Neuronal stem cell (in vitro differentiated cells): ENCODE measurements around the gene LNX2.

ENCODE experiments used
- DNase-seq: peaks from one replicate; pipeline ENCODE4 v3.0.0-alpha.2; 2013; ENCODE audit warnings: low spot score
- H2AFZ ChIP-seq: one replicate; pipeline ENCODE4 v1.6.1; 2013; ENCODE audit warnings: mild to moderate bottlenecking, low read length, inconsistent platforms
- H2AK5ac ChIP-seq: 2 replicates; pipeline ENCODE4 v1.6.1; 2013; ENCODE audit warnings: low read depth, mild to moderate bottlenecking, inconsistent platforms, low read length, moderate library complexity, mixed read lengths
- H2BK120ac ChIP-seq: 2 replicates; pipeline ENCODE4 v1.6.1; 2013; ENCODE audit warnings: low read depth, mild to moderate bottlenecking, inconsistent platforms, low read length, moderate library complexity, mixed read lengths
- H2BK12ac ChIP-seq: one replicate; pipeline ENCODE4 v1.6.1; 2013; ENCODE audit warnings: low read length, inconsistent platforms
- H2BK15ac ChIP-seq: 2 replicates; pipeline ENCODE4 v1.6.1; 2013; ENCODE audit warnings: mild to moderate bottlenecking, low read length, inconsistent platforms, mixed read lengths
- H2BK5ac ChIP-seq: one replicate; pipeline ENCODE4 v1.6.1; 2013; ENCODE audit warnings: inconsistent platforms, mild to moderate bottlenecking, low read length, moderate library complexity
- H3K14ac ChIP-seq: one replicate; pipeline ENCODE4 v1.6.1; 2013; ENCODE audit warnings: low read length, inconsistent platforms
- H3K18ac ChIP-seq: 2 replicates; pipeline ENCODE4 v1.6.1; 2013; ENCODE audit warnings: low read length, inconsistent platforms
- H3K23ac ChIP-seq: 2 replicates; pipeline ENCODE4 v1.6.1; 2013; ENCODE audit warnings: low read depth, mild to moderate bottlenecking, mixed read lengths, low read length, inconsistent platforms; ENCODE audit not compliant: poor library complexity
- H3K27ac ChIP-seq: replicated peaks from 3 replicates; pipeline ENCODE4 v1.5.1; 2013; ENCODE audit warnings: low read length, inconsistent platforms
- H3K27me3 ChIP-seq, 3 experiments: 2 replicates each; pipeline ENCODE4 v1.6.1; 2013; ENCODE audit warnings: low read length in 3 of 3, mild to moderate bottlenecking in 2 of 3, inconsistent platforms in 1 of 3, low read depth in 1 of 3, mixed read lengths in 1 of 3, moderate library complexity in 1 of 3; ENCODE audit not compliant: control insufficient read depth in 3 of 3, insufficient read depth in 3 of 3
- H3K36me3 ChIP-seq, 2 donors: replicated peaks in 1 of 2; 2 replicates each; pipeline ENCODE4 v1.6.1; 2013; ENCODE audit warnings: low read length in 2 of 2; ENCODE audit not compliant: control insufficient read depth in 2 of 2, insufficient read depth in 2 of 2
- H3K4ac ChIP-seq: 2 replicates; pipeline ENCODE4 v1.6.1; 2013; ENCODE audit warnings: inconsistent platforms, mild to moderate bottlenecking, low read length, moderate library complexity
- H3K4me1 ChIP-seq, 2 donors: 1 replicate in 1 of 2; 2 replicates in 1 of 2; pipeline ENCODE4 v1.6.1; 2013; ENCODE audit warnings: low read length in 2 of 2, low read depth in 1 of 2; ENCODE audit not compliant: control insufficient read depth in 2 of 2, insufficient read depth in 1 of 2
- H3K4me2 ChIP-seq: one replicate; pipeline ENCODE4 v1.6.1; 2013; ENCODE audit warnings: mild to moderate bottlenecking, low read length, inconsistent platforms; ENCODE audit not compliant: insufficient read depth, poor library complexity, severe bottlenecking
- H3K4me3 ChIP-seq, 2 donors: 2 replicates each; pipeline ENCODE4 v1.5.1; 2013; ENCODE audit warnings: low read length in 2 of 2, mild to moderate bottlenecking in 2 of 2, inconsistent platforms in 1 of 2, moderate library complexity in 1 of 2
- H3K79me1 ChIP-seq: one replicate; pipeline ENCODE4 v1.6.1; 2013; ENCODE audit warnings: low read depth, mild to moderate bottlenecking, inconsistent platforms, low read length, moderate library complexity
- H3K9ac ChIP-seq: one replicate; pipeline ENCODE4 v1.6.1; 2013; ENCODE audit warnings: mild to moderate bottlenecking, low read depth, low read length, inconsistent platforms; ENCODE audit not compliant: poor library complexity
- H3K9me3 ChIP-seq, 2 donors: replicated peaks in 1 of 2; 2 replicates each; pipeline versions ENCODE3 to v1.6.1; 2013; ENCODE audit warnings: low read length in 2 of 2, mild to moderate bottlenecking in 2 of 2, inconsistent platforms in 1 of 2, low read depth in 1 of 2, mixed read lengths in 1 of 2, moderate library complexity in 1 of 2; ENCODE audit not compliant: control insufficient read depth in 2 of 2, insufficient read depth in 1 of 2
- H4K8ac ChIP-seq: one replicate; pipeline ENCODE4 v1.6.1; 2013; ENCODE audit warnings: low read depth, mild to moderate bottlenecking, inconsistent platforms, low read length, moderate library complexity
- H4K91ac ChIP-seq: one replicate; pipeline ENCODE4 v1.6.1; 2013; ENCODE audit warnings: low read length, low read depth, mild to moderate bottlenecking, inconsistent platforms; ENCODE audit not compliant: poor library complexity
- WGBS, 2 donors: extraction: QIAGEN DNeasy Blood & Tissue Kit; methylation state at CpG; one replicate each; pipeline ENCODE4 v1.1.7; 2013; ENCODE audit warnings: missing lambda C conversion rate in 2 of 2, mixed read lengths in 1 of 2; ENCODE audit not compliant: insufficient read length in 2 of 2, insufficient replicate concordance in 1 of 2; ENCODE audit errors: extremely low coverage in 2 of 2; 5-methylcytosine and 5-hydroxymethylcytosine counted together

LNX2 gene

DNA sequence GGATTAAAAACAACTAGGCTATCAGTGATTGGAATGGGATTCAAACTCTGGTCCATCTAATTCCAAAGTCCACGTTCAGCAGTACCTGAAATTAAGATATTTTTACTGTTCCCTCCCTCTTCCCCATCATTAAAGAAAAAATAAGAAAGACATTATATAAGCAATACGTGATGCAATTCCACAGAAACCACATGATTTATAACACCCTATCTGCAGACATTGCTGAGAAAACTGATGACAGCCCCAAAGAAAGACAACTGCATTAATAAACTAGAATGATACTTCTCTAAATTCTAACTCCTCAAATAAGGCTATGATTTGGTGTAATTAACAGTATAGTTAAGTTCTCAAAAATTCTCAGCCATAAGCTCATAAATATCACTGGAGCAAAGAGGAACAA lies 19.1 kb downstream of the LNX2 start:
- H3K4me1 ChIP-seq: peaks cover 0 to 5% of the 10 kb centered on the region in 2 donors
- H3K9ac ChIP-seq: no peak overlapping the region
- no peak overlapping the region for H3K4me3 ChIP-seq
- DNase-seq: no peak
- H2AFZ ChIP-seq: no peak overlapping the region
- no peaks in the 10 kb centered on the region for H3K79me1 ChIP-seq
- no peak overlapping the region for H3K4ac ChIP-seq
- WGBS, 2 donors: no CpG with 5 or more reads among the region's 2 CpGs
- no peak overlapping the region for H4K91ac ChIP-seq
- H3K27ac ChIP-seq: no peak overlapping the region
- H2BK120ac ChIP-seq: no peak overlapping the region
- H2BK5ac ChIP-seq: no peak overlapping the region
- H4K8ac ChIP-seq: no peak overlapping the region
- no peaks in the 10 kb centered on the region for H3K27me3 ChIP-seq
- no peak overlapping the region for H3K14ac ChIP-seq
- H2BK12ac ChIP-seq: no peak overlapping the region
- no peaks in the 10 kb centered on the region for H3K36me3 ChIP-seq
- H2AK5ac ChIP-seq: no peak overlapping the region
- no peaks in the 10 kb centered on the region for H3K9me3 ChIP-seq
- H2BK15ac ChIP-seq: no peak overlapping the region
- H3K23ac ChIP-seq: no peak overlapping the region
- H3K18ac ChIP-seq: no peak overlapping the region
- no peak overlapping the region for H3K4me2 ChIP-seq

DNA sequence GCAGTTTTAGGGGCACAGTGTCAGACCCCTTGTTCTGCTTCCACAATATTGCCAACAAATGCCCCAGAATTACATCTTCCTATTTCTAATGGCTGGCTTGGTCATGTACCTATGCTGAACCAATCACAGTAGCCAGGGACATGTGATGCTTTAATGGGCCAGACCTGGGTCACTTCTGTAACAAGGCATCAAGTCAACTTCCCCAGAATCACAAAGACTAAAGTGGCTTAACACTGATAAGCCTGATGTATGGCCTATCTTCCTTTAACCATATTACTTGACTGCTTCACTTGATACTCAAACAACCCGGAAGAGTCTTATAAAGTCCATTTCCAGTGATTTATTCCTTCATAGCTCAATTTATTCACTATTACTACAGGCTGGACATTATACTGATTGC lies 19.6 kb downstream of the LNX2 start:
- Histone ChIP-seq H3K4me2 (no peak overlapping the region), H3K14ac (no peak overlapping the region), H3K4ac (no peak overlapping the region), H4K8ac (no peak overlapping the region), H2BK15ac (no peak overlapping the region), H3K27ac (no peak overlapping the region), H3K23ac (no peak overlapping the region), H2BK5ac (no peak overlapping the region), H2BK12ac (no peak overlapping the region), H3K9ac (no peak overlapping the region), H3K27me3 (no peaks in the 10 kb centered on the region), H4K91ac (no peak overlapping the region), H3K9me3 (no peaks in the 10 kb centered on the region), H3K18ac (no peak overlapping the region), H3K4me1 (peaks cover 0 to 5% of the 10 kb centered on the region in 2 donors), H3K36me3 (no peaks in the 10 kb centered on the region), H2AK5ac (no peak overlapping the region), H3K79me1 (no peaks in the 10 kb centered on the region), H2BK120ac (no peak overlapping the region), H2AFZ (no peak overlapping the region), H3K4me3 (no peak overlapping the region)
- no peak for DNase-seq
- WGBS, 2 donors: no CpG with 5 or more reads among the region's 1 CpG

DNA sequence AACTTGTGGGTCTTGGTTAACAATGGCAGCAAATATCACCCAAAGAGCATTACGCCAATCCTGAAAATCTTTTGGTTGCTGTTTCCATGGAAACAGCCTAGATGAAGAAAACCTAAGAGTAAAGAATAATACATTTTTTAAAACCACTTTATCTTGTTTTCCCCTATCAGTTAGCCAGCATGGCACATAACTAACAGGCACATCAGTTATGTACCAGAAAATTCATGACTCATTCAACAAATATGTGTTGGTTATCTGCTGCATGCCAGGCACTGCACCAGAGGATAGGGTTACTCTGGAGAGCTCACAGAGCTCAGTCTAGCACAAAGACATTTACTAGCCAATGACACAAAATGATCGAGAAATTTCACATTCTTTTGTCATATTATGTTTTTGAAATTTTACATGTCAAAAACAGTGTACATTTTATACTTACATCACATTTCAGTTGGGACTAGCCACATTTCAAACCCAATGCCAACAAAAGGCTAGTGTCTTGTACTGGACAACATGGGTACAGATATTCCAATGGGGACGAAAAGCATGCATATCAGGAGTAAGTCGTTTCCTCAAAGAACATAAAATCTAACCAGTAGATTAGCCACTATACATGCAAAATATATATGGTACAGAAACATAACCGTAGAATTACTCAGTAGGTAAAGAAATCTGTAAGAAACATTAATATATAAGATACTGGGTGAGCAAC lies 20.3 kb downstream of the LNX2 start:
- Histone ChIP-seq H2AK5ac (no peak overlapping the region), H3K27me3 (no peaks in the 10 kb centered on the region), H3K36me3 (no peaks in the 10 kb centered on the region), H3K4me3 (no peak overlapping the region), H3K9ac (no peak overlapping the region), H3K18ac (no peak overlapping the region), H3K9me3 (no peaks in the 10 kb centered on the region), H3K4ac (no peak overlapping the region), H3K79me1 (no peaks in the 10 kb centered on the region), H2BK120ac (no peak overlapping the region), H3K14ac (no peak overlapping the region), H3K23ac (no peak overlapping the region), H2BK12ac (no peak overlapping the region), H2BK5ac (no peak overlapping the region), H3K27ac (no peak overlapping the region), H2AFZ (no peak overlapping the region), H4K91ac (no peak overlapping the region), H4K8ac (no peak overlapping the region), H2BK15ac (no peak overlapping the region), H3K4me1 (peaks cover 0 to 5% of the 10 kb centered on the region in 2 donors), H3K4me2 (no peak overlapping the region)
- WGBS, 2 donors: no CpG with 5 or more reads among the region's 5 CpGs
- no peak for DNase-seq

DNA sequence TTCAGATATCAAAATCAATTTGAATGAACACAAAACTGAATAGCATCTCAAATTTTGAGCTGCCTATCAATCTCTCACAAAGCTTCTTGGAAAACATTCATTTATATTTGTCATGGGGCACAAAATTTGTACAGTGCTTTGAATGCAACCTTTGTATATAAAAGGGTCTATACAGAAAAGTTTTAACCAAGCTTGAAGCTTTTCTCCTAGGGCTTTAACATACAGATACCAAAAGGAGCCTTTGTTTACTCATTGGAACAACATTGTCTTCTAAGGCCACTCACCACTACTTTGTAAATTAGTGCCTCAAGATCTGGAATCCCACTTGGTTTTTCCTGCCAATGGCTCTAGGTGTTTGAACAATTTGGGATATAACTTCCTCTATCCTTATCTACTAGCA lies 21.2 kb downstream of the LNX2 start:
- no peaks in the 10 kb centered on the region for H3K9me3 ChIP-seq
- no peak overlapping the region for H2AK5ac ChIP-seq
- H3K4me2 ChIP-seq: no peak overlapping the region
- H2BK15ac ChIP-seq: no peak overlapping the region
- no peak overlapping the region for H3K4me3 ChIP-seq
- no peak overlapping the region for H2BK120ac ChIP-seq
- DNase-seq: no peak
- H2BK5ac ChIP-seq: no peak overlapping the region
- no peak overlapping the region for H3K27ac ChIP-seq
- no peak overlapping the region for H4K8ac ChIP-seq
- H2AFZ ChIP-seq: no peak overlapping the region
- H2BK12ac ChIP-seq: no peak overlapping the region
- H3K9ac ChIP-seq: no peak overlapping the region
- H3K23ac ChIP-seq: no peak overlapping the region
- no peaks in the 10 kb centered on the region for H3K36me3 ChIP-seq
- no peak overlapping the region for H3K4ac ChIP-seq
- no peaks in the 10 kb centered on the region for H3K79me1 ChIP-seq
- H3K18ac ChIP-seq: no peak overlapping the region
- H3K27me3 ChIP-seq: no peaks in the 10 kb centered on the region
- H3K4me1 ChIP-seq: peaks cover 0 to 5% of the 10 kb centered on the region in 2 donors
- H4K91ac ChIP-seq: no peak overlapping the region
- no peak overlapping the region for H3K14ac ChIP-seq
